Measurements from ENCODE around the gene PRDM5. TPM values are rescaled to one million over a fixed set of nuclear protein-coding genes. Genes with fewer than 3 reads are reported as not detected.

The PRDM5 gene
- total and polyA plus RNA-seq, 10 of the 15 experiments (the other 5 are each of a cell fraction or from before 2014, with no cell fraction given) = 0.07 TPM; not detected in 9

- RAD21 ChIA-PET (ENCODE audit: unreplicated experiment) = interaction anchor here (0.6 to 1.4 kb wide), 6 partner anchors 11 to 461 kb away, joined by 3 read pairs; no protein-coding TSS in a partner anchor
- TF ChIP-seq NFYB (IDR thresholded peaks at IDR 0.05; ENCODE audit: insufficient read depth, low read depth, low read length) (no peak), POLR2AphosphoS5 (IDR thresholded peaks at IDR 0.05; ENCODE audit: low read length) (no peak), CTCF (IDR thresholded peaks at IDR 0.05 in 2 of 3, conservative IDR thresholded peaks at IDR 0.05 in 1 of 3; ENCODE audit: control insufficient read depth in 2 of 3, extremely low read depth in 1 of 3, insufficient read depth in 1 of 3, low read depth in 3 of 3, low read length in 3 of 3) (peak in 1 of 3 experiments; percentile 29; a peak in 1 of 6 replicates)
- SMC1A ChIA-PET (ENCODE audit: uncharacterized antibody, unreplicated experiment) = interaction anchor here (0.6 to 1.9 kb wide), 8 partner anchors 8 to 247 kb away, joined by 4 to 9 read pairs (median 5); no protein-coding TSS in a partner anchor
- Histone ChIP-seq H2AFZ (ENCODE audit: control insufficient read depth, low read depth, low read length) (no peak overlapping the region), H3K4me1 (ENCODE audit: control insufficient read depth, insufficient read depth, low read length) (no peaks in the 10 kb centered on the region), H3K36me3 (ENCODE audit: control insufficient read depth in 2 of 2, insufficient read depth in 2 of 2, low read length in 1 of 2) (no peaks in the 10 kb centered on the region), H3K79me2 (ENCODE audit: control insufficient read depth, insufficient read depth, low read length) (no peaks in the 10 kb centered on the region), H3K27ac (ENCODE audit: control insufficient read depth, insufficient read depth) (no peak overlapping the region), H4K20me1 (ENCODE audit: control insufficient read depth, insufficient read depth) (no peaks in the 10 kb centered on the region), H3K27me3 (replicated peaks in 1 of 2; ENCODE audit: control insufficient read depth in 2 of 2, insufficient read depth in 2 of 2, low read length in 1 of 2) (no peaks in the 10 kb centered on the region; a peak in 1 of 4 replicates), H3K4me2 (ENCODE audit: control insufficient read depth, insufficient read depth) (no peak overlapping the region), H3K9ac (ENCODE audit: control insufficient read depth, insufficient read depth, low read length) (no peak overlapping the region), H3K4me3 (no peak overlapping the region), H3K9me3 (replicated peaks; ENCODE audit: control insufficient read depth, insufficient read depth, low read length) (peaks cover 3% of the 10 kb centered on the region; the same call in 2 of the 3 replicates)
- CTCF ChIA-PET = interaction anchor here (0.9 to 2.0 kb wide), 5 partner anchors 10 to 464 kb away, joined by 3 to 6 read pairs (median 4); no protein-coding TSS in a partner anchor
- ATAC-seq (peak; percentile 86), FAIRE-seq (peak; percentile 13), DNase-seq (ENCODE audit: low read depth, low spot score) (no peak)
- BruUV-seq (replicated peaks) = no TSS peak
- WGBS (ENCODE audit: insufficient coverage, insufficient replicate concordance, low lambda C conversion rate, missing lambda C conversion rate) = 74% methylated on average over 7 of the region's 7 CpGs
- in situ Hi-C loops (cut with MboI) = no loop called here
- intact Hi-C loops (cut with micrococcal nuclease; ENCODE audit: unreplicated experiment) = no loop called here
- POLR2A ChIA-PET = interaction anchor here (0.7 to 1.1 kb wide), 3 partner anchors 9 to 14 kb away, joined by 3 read pairs; no protein-coding TSS in a partner anchor
These were observed 78.5 kb downstream of the PRDM5 start for GRCh38 chr4:120843849-120844527.
